H1 (cell line): ENCODE data around the gene SSTR3. TPM values are rescaled to one million over a fixed set of nuclear protein-coding genes. Genes with fewer than 3 reads are reported as not detected.
A peak's percentile ranks its signal among the peaks of the same experiment; 100 is the strongest.

Source experiments
- CTCF ChIA-PET: fragments of 300-600 bp; sonication (Branson Sonifier 250); formaldehyde crosslinking; loops from one replicate; lab custom pipeline; 2021; ENCODE audit not compliant: partially characterized antibody; lab: Charles Lee
- POLR2A ChIA-PET: fragments of 300-600 bp; sonication (Branson Sonifier 250); formaldehyde crosslinking; loops from one replicate; lab custom pipeline; 2021; ENCODE audit warnings: inconsistent platforms; ENCODE audit not compliant: partially characterized antibody; lab: Charles Lee
- DNase-seq, 2 experiments: peaks; one replicate each; pipeline versions ENCODE4 v3.0.0 to v3.0.0-alpha.2; 2010 to 2022; ENCODE audit warnings: low spot score in 2 of 2, low read depth in 1 of 2, mixed read lengths in 1 of 2
- FAIRE-seq: peaks from 2 replicates; lab custom pipeline; 2011; peaks lifted over from hg19 to GRCh38; lab: Jason Lieb, UNC
- H2AFZ ChIP-seq: 2 replicates; pipeline ENCODE4 v1.8.1; 2012; ENCODE audit warnings: low read length, inconsistent platforms
- H2AK5ac ChIP-seq: 2 replicates; pipeline ENCODE4 v1.6.1; 2013; ENCODE audit warnings: low read depth, low read length
- H2BK120ac ChIP-seq: replicated peaks from 2 replicates; pipeline ENCODE3; 2013; ENCODE audit warnings: low read depth, low read length, inconsistent platforms
- H2BK12ac ChIP-seq: 2 replicates; pipeline ENCODE4 v1.6.1; 2013; ENCODE audit warnings: low read depth, low read length
- H2BK15ac ChIP-seq: 2 replicates; pipeline ENCODE4 v1.6.1; 2013; ENCODE audit warnings: low read length
- H2BK20ac ChIP-seq: 2 replicates; pipeline ENCODE4 v1.6.1; 2013; ENCODE audit warnings: low read length
- H2BK5ac ChIP-seq: 2 replicates; pipeline ENCODE4 v1.6.1; 2013; ENCODE audit warnings: low read depth, low read length
- H3K14ac ChIP-seq: 2 replicates; pipeline ENCODE4 v1.6.1; 2013; ENCODE audit warnings: inconsistent platforms; ENCODE audit not compliant: insufficient read length
- H3K18ac ChIP-seq: 2 replicates; pipeline ENCODE4 v1.6.1; 2013; ENCODE audit warnings: low read length; ENCODE audit errors: extremely low read depth
- H3K23ac ChIP-seq: 2 replicates; pipeline ENCODE4 v1.6.1; 2013; ENCODE audit warnings: inconsistent platforms; ENCODE audit not compliant: insufficient read length
- H3K23me2 ChIP-seq: 2 replicates; pipeline ENCODE4 v1.6.1; 2013; ENCODE audit warnings: low read depth, low read length
- H3K27ac ChIP-seq: 2 replicates; pipeline ENCODE4 v1.6.1; 2011; ENCODE audit warnings: low read depth, low read length, inconsistent platforms
- H3K27me3 ChIP-seq, 4 experiments: replicated peaks in 1 of 4; 1 replicate in 1 of 4; 2 replicates in 3 of 4; pipeline versions ENCODE4 v1.6.1 to v1.8.1; 2011 to 2013; ENCODE audit warnings: low read length in 3 of 4, mild to moderate bottlenecking in 3 of 4, inconsistent platforms in 2 of 4, mixed read lengths in 2 of 4, moderate library complexity in 1 of 4; ENCODE audit not compliant: control insufficient read depth in 3 of 4, insufficient read depth in 3 of 4; ENCODE audit errors: extremely low read depth in 1 of 4
- H3K36me3 ChIP-seq, 4 experiments: 2 replicates each; pipeline versions ENCODE4 v1.6.1 to v1.8.1; 2011 to 2013; ENCODE audit warnings: mild to moderate bottlenecking in 4 of 4, low read length in 3 of 4, moderate library complexity in 2 of 4, control low read depth in 1 of 4, inconsistent platforms in 1 of 4; ENCODE audit not compliant: insufficient read depth in 4 of 4, control insufficient read depth in 2 of 4
- H3K4ac ChIP-seq: replicated peaks from 2 replicates; pipeline ENCODE3; 2013; ENCODE audit warnings: low read length, low read depth, mixed read lengths, inconsistent platforms; ENCODE audit not compliant: insufficient read length
- H3K4me1 ChIP-seq, 4 experiments: replicated peaks in 1 of 4; 1 replicate in 1 of 4; 2 replicates in 3 of 4; pipeline versions ENCODE4 v1.6.1 to v1.8.1; 2011 to 2013; ENCODE audit warnings: low read length in 3 of 4, inconsistent platforms in 2 of 4, mixed read lengths in 1 of 4; ENCODE audit not compliant: insufficient read depth in 4 of 4, control insufficient read depth in 3 of 4
- H3K4me2 ChIP-seq, 2 experiments: 2 replicates each; pipeline versions ENCODE4 v1.6.1 to v1.8.1; 2011 to 2013; ENCODE audit warnings: low read depth in 2 of 2, low read length in 2 of 2, control low read depth in 1 of 2, inconsistent platforms in 1 of 2, mild to moderate bottlenecking in 1 of 2; ENCODE audit not compliant: insufficient read depth in 1 of 2
- H3K4me3 ChIP-seq, 4 experiments: fragments of 200-600, 300-600 bp in 1 of 4; sonication (generic), shearing (Covaris generic), sonication (Bioruptor Twin) in 1 of 4; 2 replicates each; pipeline versions ENCODE4 v1.5.1 to v1.8.1; 2011 to 2016; ENCODE audit warnings: low read length in 4 of 4, low read depth in 3 of 4, control low read depth in 2 of 4, inconsistent platforms in 2 of 4, mild to moderate bottlenecking in 2 of 4, mixed read lengths in 1 of 4, moderate library complexity in 1 of 4; ENCODE audit not compliant: insufficient read depth in 2 of 4; ENCODE audit errors: extremely low read depth in 1 of 4
- H3K56ac ChIP-seq: replicated peaks from 2 replicates; pipeline ENCODE3; 2013; ENCODE audit warnings: low read depth, mild to moderate bottlenecking, mixed read lengths, low read length, inconsistent platforms; ENCODE audit not compliant: insufficient read length
- H3K79me1 ChIP-seq: 2 replicates; pipeline ENCODE4 v1.6.1; 2013; ENCODE audit warnings: low read depth, low read length, control low read depth
- H3K79me2 ChIP-seq, 2 experiments: 2 replicates each; pipeline versions ENCODE4 v1.6.1 to v1.8.1; 2012 to 2013; ENCODE audit warnings: low read length in 2 of 2, mild to moderate bottlenecking in 2 of 2, inconsistent platforms in 1 of 2; ENCODE audit not compliant: insufficient read depth in 2 of 2, control insufficient read depth in 1 of 2
- H3K9ac ChIP-seq, 4 experiments: replicated peaks in 1 of 4; 1 replicate in 1 of 4; 2 replicates in 3 of 4; pipeline versions ENCODE4 v1.6.1 to v1.8.1; 2011 to 2013; ENCODE audit warnings: low read depth in 3 of 4, low read length in 3 of 4, control low read depth in 2 of 4, mild to moderate bottlenecking in 2 of 4, moderate library complexity in 2 of 4, inconsistent platforms in 1 of 4; ENCODE audit errors: extremely low read depth in 1 of 4
- H3K9me3 ChIP-seq, 2 experiments: 2 replicates each; pipeline versions ENCODE4 v1.6.1 to v1.8.1; 2012 to 2013; ENCODE audit warnings: mild to moderate bottlenecking in 2 of 2, moderate library complexity in 2 of 2, control low read depth in 1 of 2, inconsistent platforms in 1 of 2, low read depth in 1 of 2, low read length in 1 of 2, mixed read lengths in 1 of 2; ENCODE audit not compliant: insufficient read depth in 2 of 2
- H4K20me1 ChIP-seq, 2 experiments: replicated peaks in 1 of 2; 2 replicates each; pipeline versions ENCODE3 to v1.8.1; 2011 to 2013; ENCODE audit warnings: inconsistent platforms in 2 of 2, low read length in 2 of 2, mild to moderate bottlenecking in 1 of 2; ENCODE audit not compliant: insufficient read depth in 2 of 2, control insufficient read depth in 1 of 2
- H4K5ac ChIP-seq: 2 replicates; pipeline ENCODE4 v1.6.1; 2013; ENCODE audit warnings: low read length, low read depth, mixed read lengths, inconsistent platforms; ENCODE audit not compliant: insufficient read length
- H4K8ac ChIP-seq: 2 replicates; pipeline ENCODE4 v1.8.0; 2013; ENCODE audit warnings: mild to moderate bottlenecking, moderate library complexity, low read length, inconsistent platforms; ENCODE audit not compliant: insufficient read depth; ENCODE audit errors: extremely low read depth
- H4K91ac ChIP-seq: replicated peaks from 2 replicates; pipeline ENCODE3; 2013; ENCODE audit warnings: low read length, mixed read lengths, inconsistent platforms; ENCODE audit not compliant: insufficient read length
- CHD1 ChIP-seq: IDR thresholded peaks from 2 replicates; pipeline ENCODE4 v1.6.1; 2012; ENCODE audit warnings: low read depth, low read length, improper control_type of control experiment
- KDM5A ChIP-seq: fragments of 200-600 bp; IDR thresholded peaks from 2 replicates; pipeline ENCODE4 v1.7.1; 2012; ENCODE audit warnings: mild to moderate bottlenecking, low read length, inconsistent platforms, mixed read lengths
- POLR2A ChIP-seq, 2 experiments: IDR thresholded peaks; 1 replicate in 1 of 2; 2 replicates in 1 of 2; pipeline ENCODE4 v1.6.1; 2011; ENCODE audit warnings: low read depth in 2 of 2, low read length in 2 of 2, mild to moderate bottlenecking in 2 of 2; ENCODE audit errors: control extremely low read depth in 1 of 2
- RBBP5 ChIP-seq: IDR thresholded peaks from 2 replicates; pipeline ENCODE4 v1.7.1; 2012; ENCODE audit warnings: low read depth, mild to moderate bottlenecking, inconsistent platforms, low read length, moderate library complexity, borderline replicate concordance
- SP1 ChIP-seq: IDR thresholded peaks from 2 replicates; pipeline ENCODE4 v1.6.1; 2011; ENCODE audit warnings: low read depth, low read length
- TAF1 ChIP-seq: IDR thresholded peaks from 2 replicates; pipeline ENCODE4 v1.6.1; 2011; ENCODE audit warnings: mild to moderate bottlenecking, low read depth, low read length
- TEAD4 ChIP-seq: IDR thresholded peaks from 2 replicates; pipeline ENCODE4 v1.6.1; 2012; ENCODE audit warnings: low read depth, low read length, inconsistent platforms, mixed read lengths
- WGBS, 2 experiments: shearing (Covaris generic) in 1 of 2; methylation state at CpG; one replicate each; pipeline versions ENCODE4 v1.1.6 to v1.1.7; 2013 to 2015; ENCODE audit warnings: low lambda C conversion rate in 2 of 2, mixed read lengths in 2 of 2, inconsistent platforms in 1 of 2, low coverage in 1 of 2, missing lambda C conversion rate in 1 of 2; ENCODE audit not compliant: insufficient replicate concordance in 2 of 2, insufficient coverage in 1 of 2, insufficient read length in 1 of 2; ENCODE audit errors: extremely low coverage in 1 of 2, missing lambda C conversion rate in 1 of 2; 5-methylcytosine and 5-hydroxymethylcytosine counted together
- polyA plus RNA-seq, 7 experiments: library from polyadenylated mRNA; depleted of rRNA in 3 of 7; stranded (reverse) in 5 of 7; unstranded in 2 of 7; fragments of >200 nt in 5 of 7; fragments of 200-250 nt in 2 of 7; gene quantifications; 1 replicate in 5 of 7; 2 replicates in 1 of 7; 4 replicates in 1 of 7; pipeline versions ENCODE4 v1.2.1 to v1.2.3, GENCODE V29; 2011 to 2013; ENCODE audit warnings: missing spikeins in 2 of 7, mixed read lengths in 2 of 7
- total RNA-seq: library from RNA; stranded (reverse); fragmentation: NEBNext Ultra II Directional; extraction: Animal tissue kit (Norgen Biotek cat#: 25700); gene quantifications from 2 replicates; pipeline ENCODE4 v1.2.1, GENCODE V29; 2021
- TF ChIP-seq, protein P1 (sequence below): IDR thresholded peaks from 2 replicates; pipeline ENCODE4 v1.6.1; 2011; ENCODE audit warnings: low read length, improper control_type of control experiment
- TF ChIP-seq, protein P2 (sequence below), 3 experiments: IDR thresholded peaks; 1 replicate in 2 of 3; 2 replicates in 1 of 3; pipeline versions ENCODE4 v1.5.1 to v1.6.1; 2011; ENCODE audit warnings: low read length in 3 of 3, mild to moderate bottlenecking in 3 of 3, inconsistent platforms in 2 of 3, low read depth in 1 of 3, moderate library complexity in 1 of 3; ENCODE audit not compliant: insufficient read depth in 1 of 3; ENCODE audit errors: control extremely low read depth in 1 of 3

The SSTR3 gene
- total and polyA plus RNA-seq, 2 of the 8 experiments (the other 6 are each of a cell fraction or from before 2014, with no cell fraction given) = 0.22 to 0.77 TPM

DNA sequence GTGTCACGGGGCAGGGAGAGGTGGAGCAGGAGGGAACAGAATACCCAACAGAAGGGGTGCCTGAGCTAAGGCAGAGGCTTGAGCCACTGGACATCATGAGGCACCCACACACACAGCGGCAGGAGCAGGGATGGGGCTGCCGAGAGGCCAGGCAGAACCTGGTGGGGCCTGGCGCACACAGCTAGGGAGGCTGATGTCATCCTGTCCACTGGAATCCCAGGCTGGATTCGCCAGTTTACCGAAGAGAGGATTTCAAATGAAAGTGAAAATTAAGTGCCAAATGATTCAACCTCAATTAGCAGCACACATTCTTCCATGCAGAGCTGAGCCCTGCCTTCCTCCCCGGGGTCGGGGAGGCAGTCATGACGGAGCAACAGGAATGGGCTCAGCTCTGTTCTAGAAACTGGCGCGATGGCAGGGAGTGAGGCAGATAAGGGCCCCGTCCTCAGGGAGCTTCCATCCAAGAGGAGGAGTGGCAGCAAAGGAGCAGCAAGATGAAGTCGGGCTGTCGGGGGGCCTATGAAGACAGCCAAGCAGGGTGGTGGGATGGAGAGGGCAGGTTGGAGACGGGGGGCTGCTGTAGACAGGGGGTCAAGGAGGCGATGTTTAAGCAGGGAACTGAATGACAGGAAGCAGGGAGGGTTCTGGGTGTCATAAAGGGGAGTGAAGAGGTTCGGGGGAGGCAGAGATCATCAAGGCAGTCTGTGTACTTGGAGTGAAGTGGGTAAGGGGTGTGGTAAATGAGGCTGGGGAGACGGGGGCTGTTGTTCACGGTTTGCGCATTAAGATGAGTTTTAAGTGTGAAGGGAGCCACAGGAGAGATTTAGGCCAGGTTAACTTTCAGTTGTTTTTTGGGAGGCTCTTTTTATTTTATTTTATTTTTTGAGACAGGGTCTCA is 25.3 kb upstream of the SSTR3 start:
- Histone ChIP-seq H3K23ac (no peak overlapping the region), H3K23me2 (no peaks in the 10 kb centered on the region), H4K20me1 (no peaks in the 10 kb centered on the region), H3K79me1 (no peaks in the 10 kb centered on the region), H3K56ac (no peak overlapping the region), H3K4me3 (no peak overlapping the region), H3K4me1 (peaks cover 0 to 9% (median 1%) of the 10 kb centered on the region in 4 experiments; a peak in 4 of 7 replicates), H2AFZ (no peak overlapping the region), H4K8ac (no peak overlapping the region; the same call in 1 of the 2 replicates), H4K5ac (no peak overlapping the region), H3K4ac (no peak overlapping the region), H3K9ac (no peak overlapping the region), H3K9me3 (no peaks in the 10 kb centered on the region), H3K18ac (no peak overlapping the region), H2AK5ac (no peak overlapping the region), H3K27ac (no peak overlapping the region), H2BK15ac (peak overlapping the region; percentile 29; the same call in 1 of the 2 replicates), H3K4me2 (no peak overlapping the region), H2BK5ac (no peak overlapping the region), H4K91ac (peak overlapping the region; percentile 34), H3K79me2 (no peaks in the 10 kb centered on the region), H3K36me3 (no peaks in the 10 kb centered on the region), H2BK20ac (no peak overlapping the region), H2BK12ac (no peak overlapping the region), H3K14ac (no peak overlapping the region), H3K27me3 (no peaks in the 10 kb centered on the region), H2BK120ac (no peak overlapping the region)
- CTCF ChIA-PET = interaction anchor here (0.7 to 9.1 kb wide), 10 partner anchors 10 to 247 kb away, joined by 3 to 97 read pairs (median 3); partner anchors contain the start of gene CYTH4
- no peak for DNase-seq
- POLR2A ChIA-PET = interaction anchor here (0.6 kb wide), 1 partner anchor 38 kb away, joined by 3 read pairs; no protein-coding TSS in a partner anchor
- no peak for FAIRE-seq
- 86% methylated on average over 20 of the region's 20 CpGs; no CpG with 5 or more reads in 1 of the 2 experiments for WGBS, 2 experiments
- TF ChIP-seq TAF1 (no peak), TEAD4 (no peak), CHD1 (no peak), POLR2A (IDR thresholded peaks at IDR 0.05; ENCODE audit: control extremely low read depth in 1 of 2, low read depth in 2 of 2, low read length in 2 of 2) (no peak), KDM5A (no peak), SP1 (no peak), RBBP5 (no peak)
- TF ChIP-seq, protein P1, sequence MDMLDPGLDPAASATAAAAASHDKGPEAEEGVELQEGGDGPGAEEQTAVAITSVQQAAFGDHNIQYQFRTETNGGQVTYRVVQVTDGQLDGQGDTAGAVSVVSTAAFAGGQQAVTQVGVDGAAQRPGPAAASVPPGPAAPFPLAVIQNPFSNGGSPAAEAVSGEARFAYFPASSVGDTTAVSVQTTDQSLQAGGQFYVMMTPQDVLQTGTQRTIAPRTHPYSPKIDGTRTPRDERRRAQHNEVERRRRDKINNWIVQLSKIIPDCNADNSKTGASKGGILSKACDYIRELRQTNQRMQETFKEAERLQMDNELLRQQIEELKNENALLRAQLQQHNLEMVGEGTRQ = no peak
- TF ChIP-seq, protein P2, sequence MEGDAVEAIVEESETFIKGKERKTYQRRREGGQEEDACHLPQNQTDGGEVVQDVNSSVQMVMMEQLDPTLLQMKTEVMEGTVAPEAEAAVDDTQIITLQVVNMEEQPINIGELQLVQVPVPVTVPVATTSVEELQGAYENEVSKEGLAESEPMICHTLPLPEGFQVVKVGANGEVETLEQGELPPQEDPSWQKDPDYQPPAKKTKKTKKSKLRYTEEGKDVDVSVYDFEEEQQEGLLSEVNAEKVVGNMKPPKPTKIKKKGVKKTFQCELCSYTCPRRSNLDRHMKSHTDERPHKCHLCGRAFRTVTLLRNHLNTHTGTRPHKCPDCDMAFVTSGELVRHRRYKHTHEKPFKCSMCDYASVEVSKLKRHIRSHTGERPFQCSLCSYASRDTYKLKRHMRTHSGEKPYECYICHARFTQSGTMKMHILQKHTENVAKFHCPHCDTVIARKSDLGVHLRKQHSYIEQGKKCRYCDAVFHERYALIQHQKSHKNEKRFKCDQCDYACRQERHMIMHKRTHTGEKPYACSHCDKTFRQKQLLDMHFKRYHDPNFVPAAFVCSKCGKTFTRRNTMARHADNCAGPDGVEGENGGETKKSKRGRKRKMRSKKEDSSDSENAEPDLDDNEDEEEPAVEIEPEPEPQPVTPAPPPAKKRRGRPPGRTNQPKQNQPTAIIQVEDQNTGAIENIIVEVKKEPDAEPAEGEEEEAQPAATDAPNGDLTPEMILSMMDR (IDR thresholded peaks at IDR 0.05; ENCODE audit: control extremely low read depth in 1 of 3, insufficient read depth in 1 of 3, low read depth in 1 of 3, low read length in 3 of 3) = no peak
